K562 (cell line): Measurements from ENCODE around the gene ENO2. TPM values are rescaled to one million over a fixed set of nuclear protein-coding genes. Genes with fewer than 3 reads are reported as not detected.

Source experiments
- CHD1 ChIP-seq: fragments of 200-600 bp; sonication (generic); IDR thresholded peaks from one replicate; pipeline ENCODE4 v1.6.1; 2012; ENCODE audit warnings: mild to moderate bottlenecking, moderate library complexity, low read length, inconsistent platforms
- CREBBP ChIP-seq: IDR thresholded peaks from one replicate; pipeline ENCODE4 v1.6.1; 2012; ENCODE audit warnings: low read depth, mild to moderate bottlenecking, control low read depth, inconsistent platforms, low read length
- DDX20 ChIP-seq: fragments of 450-650 bp; IDR thresholded peaks from 2 replicates; pipeline ENCODE4 v1.6.1; 2016; ENCODE audit warnings: missing genetic modification characterization, low read depth, mild to moderate bottlenecking, missing compliant biosample characterization, moderate library complexity
- DIDO1 ChIP-seq: fragments of 450-650 bp; IDR thresholded peaks from 2 replicates; pipeline ENCODE4 v1.6.1; 2016; ENCODE audit warnings: low read depth, missing biosample characterization, missing genetic modification characterization
- ELF4 ChIP-seq: fragments of 450-650 bp; formaldehyde crosslinking; IDR thresholded peaks from 2 replicates; pipeline ENCODE4 v1.4.0; 2022; ENCODE audit warnings: missing genetic modification characterization
- ESRRB ChIP-seq: fragments of 250-450 bp; sonication (Bioruptor Pico); IDR thresholded peaks from 2 replicates; pipeline ENCODE4 v1.5.0; 2020; ENCODE audit warnings: mild to moderate bottlenecking, moderate library complexity, borderline replicate concordance
- FOXO4 ChIP-seq: fragments of 450-650 bp; formaldehyde crosslinking; IDR thresholded peaks from 2 replicates; pipeline ENCODE4 v1.4.0; 2020; ENCODE audit warnings: mild to moderate bottlenecking, moderate library complexity
- HNRNPLL ChIP-seq: fragments of 200-400 bp; formaldehyde crosslinking; IDR thresholded peaks from 2 replicates; pipeline ENCODE4 v1.6.1; 2017; ENCODE audit warnings: low read length, low read depth, mild to moderate bottlenecking; ENCODE audit not compliant: poor library complexity, severe bottlenecking
- KLF10 ChIP-seq: fragments of 250-450 bp; sonication (Bioruptor Pico); IDR thresholded peaks from 2 replicates; pipeline ENCODE4 v1.6.1; 2021; ENCODE audit warnings: matching md5 sums
- MAFF ChIP-seq: IDR thresholded peaks from 2 replicates; pipeline ENCODE4 v1.6.1; 2012; ENCODE audit warnings: low read length, improper control_type of control experiment
- MCM7 ChIP-seq, 2 experiments: fragments of 450-650 bp; IDR thresholded peaks; 2 replicates each; pipeline ENCODE4 v1.6.1; 2016 to 2018
- MTA2 ChIP-seq: fragments of 450-650 bp; IDR thresholded peaks from 2 replicates; pipeline ENCODE4 v1.6.1; 2016; ENCODE audit warnings: low read depth
- NONO ChIP-seq, 2 experiments: fragments of 200-400 bp in 1 of 2; fragments of 450-650 bp in 1 of 2; formaldehyde crosslinking in 1 of 2; IDR thresholded peaks; 2 replicates each; pipeline ENCODE4 v1.6.1; 2017; ENCODE audit warnings: low read depth in 2 of 2, mild to moderate bottlenecking in 2 of 2, moderate library complexity in 2 of 2, low read length in 1 of 2
- POLR3A ChIP-seq: IDR thresholded peaks from 2 replicates; pipeline ENCODE4 v1.6.1; 2011; ENCODE audit warnings: borderline replicate concordance, mild to moderate bottlenecking, moderate library complexity; ENCODE audit not compliant: insufficient read length, insufficient read depth; ENCODE audit errors: extremely low read depth
- SMAD1 ChIP-seq: fragments of 150-350 bp; IDR thresholded peaks from 2 replicates; pipeline ENCODE4 v1.6.1; 2014; ENCODE audit warnings: low read length, low read depth; ENCODE audit not compliant: partially characterized antibody
- SMARCE1 ChIP-seq: fragments of 450-650 bp; IDR thresholded peaks from 2 replicates; pipeline ENCODE4 v1.7.1; 2016; ENCODE audit warnings: mild to moderate bottlenecking
- SP1 ChIP-seq: sonication (generic); formaldehyde crosslinking; IDR thresholded peaks from 2 replicates; pipeline ENCODE4 v1.8.1; 2022; ENCODE audit warnings: mild to moderate bottlenecking, missing genetic modification reagents
- TRIM24 ChIP-seq, 2 experiments: fragments of 450-650 bp; IDR thresholded peaks; 2 replicates each; pipeline ENCODE4 v1.6.1; 2016
- ZFP30 ChIP-seq: fragments of 250-450 bp; sonication (Bioruptor Pico); IDR thresholded peaks from 2 replicates; pipeline ENCODE4 v1.8.0; 2022; ENCODE audit warnings: moderate library complexity, mild to moderate bottlenecking, inconsistent platforms, borderline replicate concordance
- ZNF224 ChIP-seq: sonication (generic); formaldehyde crosslinking; IDR thresholded peaks from 2 replicates; pipeline ENCODE4 v1.8.0; 2022; ENCODE audit warnings: mild to moderate bottlenecking, missing genetic modification reagents
- ZNF644 ChIP-seq: fragments of 200-800 bp; sonication (Bioruptor generic); IDR thresholded peaks from 2 replicates; pipeline ENCODE4 v1.6.1; 2016; ENCODE audit warnings: low read depth, missing genetic modification characterization, missing compliant biosample characterization
- ZNF707 ChIP-seq: fragments of 250-450 bp; sonication (Bioruptor Pico); conservative IDR thresholded peaks from 2 replicates; pipeline ENCODE4 v1.8.0; 2022; ENCODE audit warnings: inconsistent platforms, mild to moderate bottlenecking, moderate library complexity
- ZNF778 ChIP-seq: fragments of 450-650 bp; formaldehyde crosslinking; IDR thresholded peaks from 2 replicates; pipeline ENCODE4 v1.4.0; 2020; ENCODE audit warnings: mild to moderate bottlenecking, moderate library complexity
- polyA plus RNA-seq, 8 experiments: library from polyadenylated mRNA; depleted of rRNA in 4 of 8; stranded (reverse) in 5 of 8; unstranded in 3 of 8; fragments of >200 nt; fragmentation: Nextera tagmentation in 2 of 8; fragmentation: Illumina TruSeq in 1 of 8; extraction: Ambion mirVana in 2 of 8; extraction: Trizol in 1 of 8; gene quantifications; 2 replicates each; pipeline versions ENCODE4 v1.2.1 to v1.2.3, GENCODE V29; 2011 to 2014; ENCODE audit warnings: inconsistent platforms in 1 of 8, missing spikeins in 1 of 8
- total RNA-seq, 7 experiments: library from RNA; depleted of rRNA in 6 of 7; stranded (reverse); fragments of >200 nt in 6 of 7; fragmentation: Illumina TruSeq in 2 of 7; extraction: Trizol in 2 of 7; gene quantifications; 2 replicates each; pipeline versions ENCODE4 v1.2.1 to v1.2.3, GENCODE V29; 2011 to 2021; ENCODE audit warnings: low replicate concordance in 1 of 7
- TF ChIP-seq, protein P1 (sequence below): IDR thresholded peaks from 2 replicates; pipeline ENCODE4 v1.6.1; 2016; ENCODE audit warnings: missing genetic modification characterization, missing compliant biosample characterization

The ENO2 gene
- total and polyA plus RNA-seq, 9 of the 15 experiments (the other 6 are each of a cell fraction or from before 2014, with no cell fraction given) = 10.9 to 43.3 (median 21.0) TPM

- TF ChIP-seq MTA2 (no peak), ZNF707 (CRISPR knock-in tag) (no peak), ZNF644 (tag) (no peak), KLF10 (CRISPR knock-in tag) (no peak), CREBBP (no peak), SP1 (CRISPR knock-in tag) (peak; percentile 65; the same call in 1 of the 2 replicates), FOXO4 (no peak), CHD1 (no peak), NONO (IDR thresholded peaks at IDR 0.05; ENCODE audit: low read depth in 2 of 2, low read length in 1 of 2) (no peak), HNRNPLL (peak; percentile 98), ESRRB (CRISPR knock-in tag) (no peak), MAFF (no peak), ZNF778 (CRISPR knock-in tag) (no peak), ELF4 (CRISPR knock-in tag) (no peak), SMARCE1 (no peak), TRIM24 (IDR thresholded peaks at IDR 0.05) (no peak), MCM7 (IDR thresholded peaks at IDR 0.05) (no peak), DIDO1 (no peak), ZFP30 (CRISPR knock-in tag) (no peak), SMAD1 (no peak), POLR3A (no peak), DDX20 (no peak), ZNF224 (no peak)
- TF ChIP-seq, protein P1, sequence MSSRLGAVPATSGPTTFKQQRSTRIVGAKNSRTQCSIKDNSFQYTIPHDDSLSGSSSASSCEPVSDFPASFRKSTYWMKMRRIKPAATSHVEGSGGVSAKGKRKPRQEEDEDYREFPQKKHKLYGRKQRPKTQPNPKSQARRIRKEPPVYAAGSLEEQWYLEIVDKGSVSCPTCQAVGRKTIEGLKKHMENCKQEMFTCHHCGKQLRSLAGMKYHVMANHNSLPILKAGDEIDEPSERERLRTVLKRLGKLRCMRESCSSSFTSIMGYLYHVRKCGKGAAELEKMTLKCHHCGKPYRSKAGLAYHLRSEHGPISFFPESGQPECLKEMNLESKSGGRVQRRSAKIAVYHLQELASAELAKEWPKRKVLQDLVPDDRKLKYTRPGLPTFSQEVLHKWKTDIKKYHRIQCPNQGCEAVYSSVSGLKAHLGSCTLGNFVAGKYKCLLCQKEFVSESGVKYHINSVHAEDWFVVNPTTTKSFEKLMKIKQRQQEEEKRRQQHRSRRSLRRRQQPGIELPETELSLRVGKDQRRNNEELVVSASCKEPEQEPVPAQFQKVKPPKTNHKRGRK (tag) = no peak
These were observed 9.8 kb upstream of the ENO2 start, which contains the start of gene LRRC23 (continued) for GRCh38 chr12:6904280-6905276.
